Activated T-helper 17 cell treated with anti-CD3 and anti-CD28 coated beads, Interleukin-2, amount 50 U/mL, for 72 hours (primary cell): ENCODE results near the gene TUBAL3. TPM values are rescaled to one million over a fixed set of nuclear protein-coding genes. Genes with fewer than 3 reads are reported as not detected.

Source experiments
- ATAC-seq: fragments of 150-1000 bp; cut with Tn5 transposase; replicated peaks from 2 replicates; pipeline ENCODE4 v1.10.0; 2021; ENCODE audit warnings: mild to moderate bottlenecking, moderate library complexity
- H3K27ac Mint-ChIP-seq: one replicate; pipeline ENCODE4 v1.8.0; 2022; ENCODE audit warnings: mixed read lengths
- H3K27me3 Mint-ChIP-seq: one replicate; pipeline ENCODE4 v1.8.0; 2022; ENCODE audit warnings: mixed read lengths
- H3K36me3 Mint-ChIP-seq: one replicate; pipeline ENCODE4 v1.8.0; 2022; ENCODE audit warnings: low read depth, mild to moderate bottlenecking, mixed read lengths
- H3K4me1 Mint-ChIP-seq: one replicate; pipeline ENCODE4 v1.8.0; 2022; ENCODE audit warnings: mixed read lengths
- H3K4me3 Mint-ChIP-seq: one replicate; pipeline ENCODE4 v1.8.0; 2022; ENCODE audit warnings: mild to moderate bottlenecking, mixed read lengths
- H3K9me3 Mint-ChIP-seq: one replicate; pipeline ENCODE4 v1.8.0; 2022; ENCODE audit warnings: mixed read lengths
- total RNA-seq, 2 donors: library from RNA; stranded (reverse); gene quantifications; one replicate each; pipeline ENCODE4 v1.2.3, GENCODE V29; 2022

Gene TUBAL3
- total RNA-seq, 2 donors from 2014 or later, result not detected

GRCh38 chr10:5441106-5441505 is 36.5 kb upstream of the TUBAL3 start:
- H3K36me3 Mint-ChIP-seq, result no peaks in the 10 kb centered on the region
- H3K27me3 Mint-ChIP-seq, result no peaks in the 10 kb centered on the region
- H3K4me3 Mint-ChIP-seq, result no peak overlapping the region
- H3K9me3 Mint-ChIP-seq, result no peaks in the 10 kb centered on the region
- ATAC-seq, result no peak
- H3K27ac Mint-ChIP-seq, result no peak overlapping the region
- peaks cover 17% of the 10 kb centered on the region for H3K4me1 Mint-ChIP-seq

GRCh38 chr10:5440206-5440605 is 35.6 kb upstream of the TUBAL3 start:
- Mint-ChIP-seq H3K4me1 (peaks cover 17% of the 10 kb centered on the region), H3K36me3 (no peaks in the 10 kb centered on the region), H3K27ac (no peak overlapping the region), H3K4me3 (no peak overlapping the region), H3K9me3 (no peaks in the 10 kb centered on the region), H3K27me3 (no peaks in the 10 kb centered on the region)
- ATAC-seq, result no peak

GRCh38 chr10:5435328-5435727 is 30.7 kb upstream of the TUBAL3 start:
- H3K9me3 Mint-ChIP-seq, result no peaks in the 10 kb centered on the region
- ATAC-seq, result no peak
- peaks cover 11% of the 10 kb centered on the region for H3K36me3 Mint-ChIP-seq

DNA sequence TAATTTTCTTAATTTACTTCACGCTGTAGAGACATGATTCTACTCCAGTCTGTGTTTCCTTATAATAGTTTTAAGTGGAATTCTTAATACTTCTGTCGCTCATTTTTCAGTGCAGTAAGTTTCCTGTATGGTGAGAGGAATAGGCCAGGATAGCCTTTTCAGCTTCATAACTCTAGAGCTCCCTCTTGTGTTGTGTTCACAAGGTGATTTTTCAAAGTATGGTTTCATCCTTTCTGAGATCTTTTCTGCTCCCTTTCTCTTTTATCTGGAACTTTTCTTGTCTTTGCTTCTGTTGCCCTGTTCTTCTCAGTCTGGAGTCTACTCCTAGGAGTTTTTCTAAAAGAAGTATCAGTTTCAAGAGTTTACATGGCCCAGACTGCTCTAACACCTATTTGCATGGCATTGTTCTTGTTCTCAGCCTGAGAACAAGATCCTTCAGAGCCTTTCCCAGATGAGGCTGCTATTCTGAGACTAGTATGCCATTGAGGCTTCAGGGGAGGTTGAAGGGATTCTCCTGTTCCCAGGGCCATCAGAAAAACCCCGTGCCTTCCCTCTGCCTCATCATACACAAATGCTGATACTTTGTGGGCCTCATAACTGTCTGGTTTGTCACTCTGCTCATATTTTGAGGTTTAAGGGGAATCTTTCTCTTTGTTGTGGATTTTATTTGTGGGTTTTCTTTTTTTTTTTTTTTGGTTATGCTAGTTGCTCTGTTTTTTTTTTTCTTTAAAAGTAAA is 29.6 kb upstream of the TUBAL3 start:
- Mint-ChIP-seq H3K4me3 (no peak overlapping the region), H3K27ac (no peak overlapping the region), H3K4me1 (peaks cover 5% of the 10 kb centered on the region), H3K27me3 (no peaks in the 10 kb centered on the region), H3K9me3 (no peaks in the 10 kb centered on the region), H3K36me3 (peaks cover 14% of the 10 kb centered on the region)
- peak; percentile 72 for ATAC-seq

More at GRCh38 chr10:5435328-5435727, 30.7 kb upstream of the TUBAL3 start:
- Mint-ChIP-seq H3K27ac (no peak overlapping the region), H3K4me1 (peaks cover 5% of the 10 kb centered on the region), H3K4me3 (no peak overlapping the region), H3K27me3 (no peaks in the 10 kb centered on the region)

- Mint-ChIP-seq H3K36me3 (peaks cover 16% of the 10 kb centered on the region), H3K27ac (no peak overlapping the region), H3K9me3 (no peaks in the 10 kb centered on the region), H3K4me1 (peaks cover 5% of the 10 kb centered on the region), H3K4me3 (no peak overlapping the region), H3K27me3 (no peaks in the 10 kb centered on the region)
- no peak for ATAC-seq
Measured at GRCh38 chr10:5433182-5433581, 28.6 kb upstream of the TUBAL3 start.

GRCh38 chr10:5428133-5428532 is 23.5 kb upstream of the TUBAL3 start:
- Mint-ChIP-seq H3K4me1 (no peaks in the 10 kb centered on the region), H3K27me3 (no peaks in the 10 kb centered on the region), H3K9me3 (no peaks in the 10 kb centered on the region), H3K27ac (no peak overlapping the region), H3K4me3 (no peak overlapping the region), H3K36me3 (peaks cover 16% of the 10 kb centered on the region)
- no peak for ATAC-seq

- H3K27ac Mint-ChIP-seq, result no peak overlapping the region
- no peaks in the 10 kb centered on the region for H3K9me3 Mint-ChIP-seq
- H3K4me1 Mint-ChIP-seq, result no peaks in the 10 kb centered on the region
- H3K4me3 Mint-ChIP-seq, result no peak overlapping the region
- H3K36me3 Mint-ChIP-seq, result peaks cover 5% of the 10 kb centered on the region
- ATAC-seq, result no peak
- no peaks in the 10 kb centered on the region for H3K27me3 Mint-ChIP-seq
Measured at GRCh38 chr10:5424751-5425150, 20.1 kb upstream of the TUBAL3 start.

- no peaks in the 10 kb centered on the region for H3K4me1 Mint-ChIP-seq
- H3K27me3 Mint-ChIP-seq, result no peaks in the 10 kb centered on the region
- no peaks in the 10 kb centered on the region for H3K36me3 Mint-ChIP-seq
- no peak overlapping the region for H3K27ac Mint-ChIP-seq
- no peak overlapping the region for H3K4me3 Mint-ChIP-seq
- H3K9me3 Mint-ChIP-seq, result peaks cover 4% of the 10 kb centered on the region
- no peak for ATAC-seq
Measured at GRCh38 chr10:5423771-5424170, 19.1 kb upstream of the TUBAL3 start.

- Mint-ChIP-seq H3K36me3 (no peaks in the 10 kb centered on the region), H3K4me1 (no peaks in the 10 kb centered on the region), H3K27ac (no peak overlapping the region), H3K27me3 (no peaks in the 10 kb centered on the region), H3K9me3 (peaks cover 4% of the 10 kb centered on the region), H3K4me3 (no peak overlapping the region)
- ATAC-seq, result no peak
Measured at GRCh38 chr10:5419466-5420094, 15.0 kb upstream of the TUBAL3 start.

DNA sequence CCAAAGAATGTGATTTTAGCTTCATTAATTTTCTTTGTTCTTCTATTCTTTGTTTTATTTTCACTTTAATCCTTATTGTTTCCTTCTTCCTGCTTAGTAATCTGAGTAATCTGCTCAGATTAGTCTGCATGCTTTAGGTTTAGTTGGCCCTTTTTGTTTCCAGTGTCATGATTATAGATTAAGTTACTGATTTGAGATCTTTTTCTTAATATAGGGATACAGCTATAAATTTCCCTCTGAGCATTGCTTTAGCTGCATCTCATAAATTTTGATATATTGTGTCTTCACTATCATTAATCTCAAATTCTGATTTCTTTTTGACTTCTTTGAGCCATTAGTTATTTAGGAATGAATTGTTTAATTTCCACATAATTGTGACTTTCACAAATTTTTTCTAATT is 14.0 kb upstream of the TUBAL3 start:
- Mint-ChIP-seq H3K36me3 (no peaks in the 10 kb centered on the region), H3K27me3 (no peaks in the 10 kb centered on the region), H3K4me3 (no peak overlapping the region), H3K4me1 (no peaks in the 10 kb centered on the region), H3K9me3 (peaks cover 4% of the 10 kb centered on the region), H3K27ac (no peak overlapping the region)
- no peak for ATAC-seq

- H3K27ac Mint-ChIP-seq, result no peak overlapping the region
- peaks cover 4% of the 10 kb centered on the region for H3K9me3 Mint-ChIP-seq
- no peaks in the 10 kb centered on the region for H3K4me1 Mint-ChIP-seq
- no peaks in the 10 kb centered on the region for H3K36me3 Mint-ChIP-seq
- H3K4me3 Mint-ChIP-seq, result no peak overlapping the region
- no peaks in the 10 kb centered on the region for H3K27me3 Mint-ChIP-seq
- ATAC-seq, result no peak
Measured at GRCh38 chr10:5416981-5417380, 12.4 kb upstream of the TUBAL3 start.

DNA sequence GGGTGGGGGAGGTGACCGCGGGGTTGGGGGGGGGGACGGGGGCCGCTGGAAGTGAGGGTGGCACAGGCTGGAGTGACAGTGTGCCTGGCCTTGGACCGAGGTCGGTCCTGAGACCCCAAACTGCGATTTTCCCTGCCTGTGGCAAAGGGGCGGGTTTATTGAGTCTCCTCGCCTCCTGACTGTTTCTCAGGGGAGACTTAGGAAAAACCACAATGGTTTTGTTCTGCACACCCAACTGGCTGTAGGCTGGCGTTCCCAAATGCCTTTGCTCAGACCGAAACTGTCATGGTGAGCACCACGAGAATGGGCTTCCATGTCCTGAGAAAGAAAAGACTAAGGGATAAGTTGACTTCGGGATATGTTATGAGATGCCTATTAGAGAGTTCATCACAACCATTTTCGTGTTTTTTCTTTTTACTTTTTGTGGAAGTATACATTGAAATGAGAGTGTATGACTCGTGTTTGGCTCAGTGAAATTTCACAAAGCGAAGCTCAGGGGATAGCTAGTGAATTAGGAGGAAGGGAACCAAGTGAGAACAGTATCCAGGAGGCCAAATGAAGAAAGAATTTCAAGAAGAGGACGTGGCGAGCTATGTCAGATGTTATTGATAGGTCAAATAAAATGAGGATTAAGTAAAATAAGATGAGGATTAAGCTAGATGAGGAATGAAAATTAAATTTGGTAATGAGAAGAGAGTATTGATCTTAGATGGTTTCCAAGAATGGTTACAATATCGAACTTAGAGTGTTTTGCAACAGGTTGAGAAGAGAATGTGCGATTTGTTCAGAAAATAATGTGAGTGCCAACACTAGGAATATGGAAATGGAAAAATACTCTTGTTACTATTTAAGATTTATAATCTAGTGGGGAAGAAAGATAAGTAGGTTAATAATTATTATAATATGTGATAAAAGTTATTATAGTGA is 8.6 kb upstream of the TUBAL3 start:
- peak; percentile 16 for ATAC-seq

GRCh38 chr10:5412277-5412941 is 7.8 kb upstream of the TUBAL3 start, which contains the start of gene NET1:
NET1 (plus strand) TSS chr10:5412557; CDS start chr10:5412693, 136 bp downstream.
- H3K4me1 Mint-ChIP-seq, result no peaks in the 10 kb centered on the region
- peak within 1 kb of the TSS; percentile 18 for H3K27ac Mint-ChIP-seq
- H3K9me3 Mint-ChIP-seq, result no peaks in the 10 kb centered on the region
- H3K27me3 Mint-ChIP-seq, result peaks cover 16% of the 10 kb centered on the region
- H3K4me3 Mint-ChIP-seq, result no peak within 1 kb of the TSS
- peak; percentile 97 for ATAC-seq
- no peaks in the 10 kb centered on the region for H3K36me3 Mint-ChIP-seq

More for the DNA sequence above, 8.6 kb upstream of the TUBAL3 start:
- H3K4me1 Mint-ChIP-seq, result no peaks in the 10 kb centered on the region
- peaks cover 16% of the 10 kb centered on the region for H3K27me3 Mint-ChIP-seq
- no peaks in the 10 kb centered on the region for H3K36me3 Mint-ChIP-seq
- no peaks in the 10 kb centered on the region for H3K9me3 Mint-ChIP-seq
- no peak overlapping the region for H3K4me3 Mint-ChIP-seq
- no peak overlapping the region for H3K27ac Mint-ChIP-seq

- Mint-ChIP-seq H3K27ac (peak overlapping the region; percentile 18), H3K27me3 (peaks cover 16% of the 10 kb centered on the region), H3K9me3 (no peaks in the 10 kb centered on the region), H3K4me3 (no peak overlapping the region), H3K36me3 (no peaks in the 10 kb centered on the region), H3K4me1 (no peaks in the 10 kb centered on the region)
- ATAC-seq, result no peak
Measured at GRCh38 chr10:5411941-5412276, 7.3 kb upstream of the TUBAL3 start.
